K562 (cell line): ENCODE results near the gene BEST1. TPM values are rescaled to one million over a fixed set of nuclear protein-coding genes. Genes with fewer than 3 reads are reported as not detected.
A peak's percentile ranks its signal among the peaks of the same experiment; 100 is the strongest.

ENCODE experiments used
- FOXP1 ChIP-seq: sonication (generic); formaldehyde crosslinking; IDR thresholded peaks from 2 replicates; pipeline ENCODE4 v1.8.0; 2022; ENCODE audit warnings: mild to moderate bottlenecking, missing genetic modification reagents
- GABPA ChIP-seq: fragments of 200-800 bp; sonication (Bioruptor generic); conservative IDR thresholded peaks from 2 replicates; pipeline ENCODE4 v1.6.1; 2016; ENCODE audit warnings: low read depth, missing genetic modification characterization, missing compliant biosample characterization
- GTF2A2 ChIP-seq: IDR thresholded peaks from 2 replicates; pipeline ENCODE4 v1.6.1; 2016; ENCODE audit warnings: mild to moderate bottlenecking, missing genetic modification characterization, missing compliant biosample characterization
- IFI16 ChIP-seq: fragments of 250-450 bp; sonication (Bioruptor Pico); IDR thresholded peaks from 2 replicates; pipeline ENCODE4 v2.1.2; 2022; ENCODE audit warnings: mild to moderate bottlenecking, inconsistent platforms
- KAT8 ChIP-seq: fragments of 450-650 bp; IDR thresholded peaks from 2 replicates; pipeline ENCODE4 v1.6.1; 2016; ENCODE audit warnings: low read depth, mild to moderate bottlenecking
- MAZ ChIP-seq, 2 experiments: fragments of 450-650 bp in 1 of 2; sonication (generic) in 1 of 2; formaldehyde crosslinking; IDR thresholded peaks in 1 of 2; conservative IDR thresholded peaks in 1 of 2; 2 replicates each; pipeline versions ENCODE4 v1.4.0 to v1.5.0; 2020; ENCODE audit warnings: mild to moderate bottlenecking in 1 of 2, missing genetic modification reagents in 1 of 2
- NFE2L1 ChIP-seq: fragments of 450-650 bp; IDR thresholded peaks from 2 replicates; pipeline ENCODE4 v1.6.1; 2016; ENCODE audit warnings: missing genetic modification characterization, low read depth, mild to moderate bottlenecking, missing compliant biosample characterization, moderate library complexity, borderline replicate concordance
- RBFOX2 ChIP-seq: fragments of 200-400 bp; formaldehyde crosslinking; IDR thresholded peaks from 2 replicates; pipeline ENCODE4 v1.6.1; 2017; ENCODE audit warnings: low read depth, mild to moderate bottlenecking, low read length, moderate library complexity
- XRCC4 ChIP-seq: IDR thresholded peaks from one replicate; pipeline ENCODE4 v1.6.1; 2011; ENCODE audit not compliant: insufficient read depth, insufficient read length; ENCODE audit errors: extremely low read depth
- ZBTB7A ChIP-seq: IDR thresholded peaks from 2 replicates; pipeline ENCODE4 v1.6.1; 2011; ENCODE audit warnings: low read depth, mild to moderate bottlenecking, low read length, moderate library complexity, borderline replicate concordance; ENCODE audit not compliant: control insufficient read depth
- ZNF695 ChIP-seq: fragments of 450-650 bp; formaldehyde crosslinking; IDR thresholded peaks from 2 replicates; pipeline ENCODE4 v1.4.0; 2020; ENCODE audit warnings: mild to moderate bottlenecking, moderate library complexity
- polyA plus RNA-seq, 8 experiments: library from polyadenylated mRNA; depleted of rRNA in 4 of 8; stranded (reverse) in 5 of 8; unstranded in 3 of 8; fragments of >200 nt; fragmentation: Nextera tagmentation in 2 of 8; fragmentation: Illumina TruSeq in 1 of 8; extraction: Ambion mirVana in 2 of 8; extraction: Trizol in 1 of 8; gene quantifications; 2 replicates each; pipeline versions ENCODE4 v1.2.1 to v1.2.3, GENCODE V29; 2011 to 2014; ENCODE audit warnings: inconsistent platforms in 1 of 8, missing spikeins in 1 of 8
- total RNA-seq, 7 experiments: library from RNA; depleted of rRNA in 6 of 7; stranded (reverse); fragments of >200 nt in 6 of 7; fragmentation: Illumina TruSeq in 2 of 7; extraction: Trizol in 2 of 7; gene quantifications; 2 replicates each; pipeline versions ENCODE4 v1.2.1 to v1.2.3, GENCODE V29; 2011 to 2021; ENCODE audit warnings: low replicate concordance in 1 of 7
- TF ChIP-seq, protein P1 (sequence below): fragments of 450-650 bp; IDR thresholded peaks from 2 replicates; pipeline ENCODE4 v1.6.1; 2017; ENCODE audit warnings: antibody characterized with exemption, mild to moderate bottlenecking
- TF ChIP-seq, protein P2 (sequence below): fragments of 450-650 bp; formaldehyde crosslinking; IDR thresholded peaks from 2 replicates; pipeline ENCODE4 v1.4.0; 2020; ENCODE audit warnings: mild to moderate bottlenecking, moderate library complexity
- TF ChIP-seq, protein P3 (sequence below), 3 experiments: fragments of 200-800 bp in 1 of 3; sonication (Bioruptor generic) in 1 of 3; sonication (generic) in 1 of 3; formaldehyde crosslinking in 1 of 3; IDR thresholded peaks; 2 replicates each; pipeline versions ENCODE4 v1.6.1 to v1.8.0; 2016 to 2022; ENCODE audit warnings: mild to moderate bottlenecking in 2 of 3, missing compliant biosample characterization in 2 of 3, missing genetic modification characterization in 2 of 3, missing genetic modification reagents in 1 of 3
- TF ChIP-seq, protein P4 (sequence below): fragments of 450-650 bp; IDR thresholded peaks from 2 replicates; pipeline ENCODE4 v1.6.1; 2014; ENCODE audit warnings: low read depth, mild to moderate bottlenecking, moderate library complexity, borderline replicate concordance
- TF ChIP-seq, protein P5 (sequence below): fragments of 250-450 bp; sonication (Bioruptor Pico); IDR thresholded peaks from 2 replicates; pipeline ENCODE4 v1.8.0; 2022; ENCODE audit warnings: moderate library complexity, mild to moderate bottlenecking, inconsistent platforms

Gene BEST1
- total and polyA plus RNA-seq, 9 of the 15 experiments (the other 6 are each of a cell fraction or from before 2014, with no cell fraction given) = 0.07 to 1.3 (median 0.40) TPM

DNA sequence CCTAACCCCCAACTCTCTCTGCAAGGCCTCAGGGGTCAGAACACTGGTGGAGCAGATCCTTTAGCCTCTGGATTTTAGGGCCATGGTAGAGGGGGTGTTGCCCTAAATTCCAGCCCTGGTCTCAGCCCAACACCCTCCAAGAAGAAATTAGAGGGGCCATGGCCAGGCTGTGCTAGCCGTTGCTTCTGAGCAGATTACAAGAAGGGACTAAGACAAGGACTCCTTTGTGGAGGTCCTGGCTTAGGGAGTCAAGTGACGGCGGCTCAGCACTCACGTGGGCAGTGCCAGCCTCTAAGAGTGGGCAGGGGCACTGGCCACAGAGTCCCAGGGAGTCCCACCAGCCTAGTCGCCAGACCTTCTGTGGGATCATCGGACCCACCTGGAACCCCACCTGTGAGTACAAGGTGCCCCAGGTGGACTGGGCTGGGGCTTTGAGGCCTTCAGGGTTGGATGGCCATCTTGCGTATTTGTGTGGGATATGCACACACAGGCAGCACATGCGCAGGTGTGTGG is at the start of gene BEST1 (continued):
- TF ChIP-seq, protein P1, sequence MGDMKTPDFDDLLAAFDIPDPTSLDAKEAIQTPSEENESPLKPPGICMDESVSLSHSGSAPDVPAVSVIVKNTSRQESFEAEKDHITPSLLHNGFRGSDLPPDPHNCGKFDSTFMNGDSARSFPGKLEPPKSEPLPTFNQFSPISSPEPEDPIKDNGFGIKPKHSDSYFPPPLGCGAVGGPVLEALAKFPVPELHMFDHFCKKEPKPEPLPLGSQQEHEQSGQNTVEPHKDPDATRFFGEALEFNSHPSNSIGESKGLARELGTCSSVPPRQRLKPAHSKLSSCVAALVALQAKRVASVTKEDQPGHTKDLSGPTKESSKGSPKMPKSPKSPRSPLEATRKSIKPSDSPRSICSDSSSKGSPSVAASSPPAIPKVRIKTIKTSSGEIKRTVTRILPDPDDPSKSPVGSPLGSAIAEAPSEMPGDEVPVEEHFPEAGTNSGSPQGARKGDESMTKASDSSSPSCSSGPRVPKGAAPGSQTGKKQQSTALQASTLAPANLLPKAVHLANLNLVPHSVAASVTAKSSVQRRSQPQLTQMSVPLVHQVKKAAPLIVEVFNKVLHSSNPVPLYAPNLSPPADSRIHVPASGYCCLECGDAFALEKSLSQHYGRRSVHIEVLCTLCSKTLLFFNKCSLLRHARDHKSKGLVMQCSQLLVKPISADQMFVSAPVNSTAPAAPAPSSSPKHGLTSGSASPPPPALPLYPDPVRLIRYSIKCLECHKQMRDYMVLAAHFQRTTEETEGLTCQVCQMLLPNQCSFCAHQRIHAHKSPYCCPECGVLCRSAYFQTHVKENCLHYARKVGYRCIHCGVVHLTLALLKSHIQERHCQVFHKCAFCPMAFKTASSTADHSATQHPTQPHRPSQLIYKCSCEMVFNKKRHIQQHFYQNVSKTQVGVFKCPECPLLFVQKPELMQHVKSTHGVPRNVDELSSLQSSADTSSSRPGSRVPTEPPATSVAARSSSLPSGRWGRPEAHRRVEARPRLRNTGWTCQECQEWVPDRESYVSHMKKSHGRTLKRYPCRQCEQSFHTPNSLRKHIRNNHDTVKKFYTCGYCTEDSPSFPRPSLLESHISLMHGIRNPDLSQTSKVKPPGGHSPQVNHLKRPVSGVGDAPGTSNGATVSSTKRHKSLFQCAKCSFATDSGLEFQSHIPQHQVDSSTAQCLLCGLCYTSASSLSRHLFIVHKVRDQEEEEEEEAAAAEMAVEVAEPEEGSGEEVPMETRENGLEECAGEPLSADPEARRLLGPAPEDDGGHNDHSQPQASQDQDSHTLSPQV = 0 out of 2 replicates have a peak, but pooled peaks have one; percentile 66
- TF ChIP-seq ZBTB7A (0 out of 2 replicates have a peak, but pooled peaks have one; percentile 30), KAT8 (no peak), NFE2L1 (tag) (peak; percentile 26; the same call in 1 of the 2 replicates), XRCC4 (no peak), MAZ (CRISPR knock-in tag; conservative IDR thresholded peaks at IDR 0.05 in 1 of 2, IDR thresholded peaks at IDR 0.05 in 1 of 2) (peak in 1 of 2 experiments; percentile 61; a peak in 1 of 4 replicates), RBFOX2 (peak; percentile 92), IFI16 (CRISPR knock-in tag) (0 out of 2 replicates have a peak, but pooled peaks have one; percentile 16), FOXP1 (CRISPR knock-in tag) (peak; percentile 84), ZNF695 (CRISPR knock-in tag) (no peak), GABPA (peak; percentile 42), GTF2A2 (tag) (peak; percentile 83; the same call in 1 of the 2 replicates)
- TF ChIP-seq, protein P2, sequence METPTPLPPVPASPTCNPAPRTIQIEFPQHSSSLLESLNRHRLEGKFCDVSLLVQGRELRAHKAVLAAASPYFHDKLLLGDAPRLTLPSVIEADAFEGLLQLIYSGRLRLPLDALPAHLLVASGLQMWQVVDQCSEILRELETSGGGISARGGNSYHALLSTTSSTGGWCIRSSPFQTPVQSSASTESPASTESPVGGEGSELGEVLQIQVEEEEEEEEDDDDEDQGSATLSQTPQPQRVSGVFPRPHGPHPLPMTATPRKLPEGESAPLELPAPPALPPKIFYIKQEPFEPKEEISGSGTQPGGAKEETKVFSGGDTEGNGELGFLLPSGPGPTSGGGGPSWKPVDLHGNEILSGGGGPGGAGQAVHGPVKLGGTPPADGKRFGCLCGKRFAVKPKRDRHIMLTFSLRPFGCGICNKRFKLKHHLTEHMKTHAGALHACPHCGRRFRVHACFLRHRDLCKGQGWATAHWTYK (CRISPR knock-in tag) = peak; percentile 59
- TF ChIP-seq, protein P3, sequence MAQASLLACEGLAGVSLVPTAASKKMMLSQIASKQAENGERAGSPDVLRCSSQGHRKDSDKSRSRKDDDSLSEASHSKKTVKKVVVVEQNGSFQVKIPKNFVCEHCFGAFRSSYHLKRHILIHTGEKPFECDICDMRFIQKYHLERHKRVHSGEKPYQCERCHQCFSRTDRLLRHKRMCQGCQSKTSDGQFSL (CRISPR knock-in tag; IDR thresholded peaks at IDR 0.05) = no peak
- TF ChIP-seq, protein P3 (tag; IDR thresholded peaks at IDR 0.05) = peak in 1 of 2 experiments; percentile 86; a peak in 2 of 4 replicates
- TF ChIP-seq, protein P4, sequence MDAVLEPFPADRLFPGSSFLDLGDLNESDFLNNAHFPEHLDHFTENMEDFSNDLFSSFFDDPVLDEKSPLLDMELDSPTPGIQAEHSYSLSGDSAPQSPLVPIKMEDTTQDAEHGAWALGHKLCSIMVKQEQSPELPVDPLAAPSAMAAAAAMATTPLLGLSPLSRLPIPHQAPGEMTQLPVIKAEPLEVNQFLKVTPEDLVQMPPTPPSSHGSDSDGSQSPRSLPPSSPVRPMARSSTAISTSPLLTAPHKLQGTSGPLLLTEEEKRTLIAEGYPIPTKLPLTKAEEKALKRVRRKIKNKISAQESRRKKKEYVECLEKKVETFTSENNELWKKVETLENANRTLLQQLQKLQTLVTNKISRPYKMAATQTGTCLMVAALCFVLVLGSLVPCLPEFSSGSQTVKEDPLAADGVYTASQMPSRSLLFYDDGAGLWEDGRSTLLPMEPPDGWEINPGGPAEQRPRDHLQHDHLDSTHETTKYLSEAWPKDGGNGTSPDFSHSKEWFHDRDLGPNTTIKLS = no peak
- TF ChIP-seq, protein P5, sequence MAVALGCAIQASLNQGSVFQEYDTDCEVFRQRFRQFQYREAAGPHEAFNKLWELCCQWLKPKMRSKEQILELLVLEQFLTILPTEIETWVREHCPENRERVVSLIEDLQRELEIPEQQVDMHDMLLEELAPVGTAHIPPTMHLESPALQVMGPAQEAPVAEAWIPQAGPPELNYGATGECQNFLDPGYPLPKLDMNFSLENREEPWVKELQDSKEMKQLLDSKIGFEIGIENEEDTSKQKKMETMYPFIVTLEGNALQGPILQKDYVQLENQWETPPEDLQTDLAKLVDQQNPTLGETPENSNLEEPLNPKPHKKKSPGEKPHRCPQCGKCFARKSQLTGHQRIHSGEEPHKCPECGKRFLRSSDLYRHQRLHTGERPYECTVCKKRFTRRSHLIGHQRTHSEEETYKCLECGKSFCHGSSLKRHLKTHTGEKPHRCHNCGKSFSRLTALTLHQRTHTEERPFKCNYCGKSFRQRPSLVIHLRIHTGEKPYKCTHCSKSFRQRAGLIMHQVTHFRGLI = peak; percentile 16; the same call in 1 of the 2 replicates
